Mucosa of descending colon (tissue), 3 donors: ENCODE data around the gene ZC3H7B. TPM values are rescaled to one million over a fixed set of nuclear protein-coding genes. Genes with fewer than 3 reads are reported as not detected.
A peak's percentile ranks its signal among the peaks of the same experiment; 100 is the strongest.

Experiments
- ATAC-seq: fragments of 200-7000 bp; cut with Tn5 transposase; one replicate; pipeline ENCODE4 v1.9.1; 2020; ENCODE audit warnings: mild to moderate bottlenecking, moderate library complexity
- DNase-seq, 3 donors: peaks; one replicate each; pipeline ENCODE4 v3.0.0-alpha.2; 2020
- H3K36me3 ChIP-seq: fragments of 200-600 bp; one replicate; pipeline ENCODE4 v1.8.0; 2021; ENCODE audit warnings: low read depth, mild to moderate bottlenecking
- H3K4me1 ChIP-seq: fragments of 200-600 bp; one replicate; pipeline ENCODE4 v1.8.0; 2021; ENCODE audit warnings: low read depth, mild to moderate bottlenecking
- H3K4me3 ChIP-seq: fragments of 200-600 bp; one replicate; pipeline ENCODE4 v1.8.0; 2021; ENCODE audit warnings: mild to moderate bottlenecking
- H3K9me3 ChIP-seq: fragments of 200-600 bp; one replicate; pipeline ENCODE4 v1.8.0; 2021; ENCODE audit warnings: mild to moderate bottlenecking
- intact Hi-C, 2 donors: fragments of 100-400 bp; cut with DNase I in 1 of 2; cut with micrococcal nuclease in 1 of 2; formaldehyde crosslinking; loops; one replicate each; pipeline versions ENCODE4 v1.11.0 to v1.11.1; 2022; cut with DNase I, micrococcal nuclease
- total RNA-seq, 3 donors: library from RNA; stranded (reverse); fragmentation: NEBNext Ultra II Directional in 2 of 3; extraction: Animal tissue kit (Norgen Biotek cat#: 25700) in 2 of 3; gene quantifications; one replicate each; pipeline versions ENCODE4 v1.2.1 to v1.2.4, GENCODE V29; 2021 to 2023
- TF ChIP-seq, protein P1 (sequence below): fragments of 200-600 bp; IDR thresholded peaks from one replicate; pipeline ENCODE4 v1.8.0; 2022; ENCODE audit warnings: antibody characterized with exemption, mild to moderate bottlenecking
- donor health status: DM: no; HTN: no; CAD: no; lungs with moderate emphysema.
- donor health status: DM: no; HTN: no; CAD: no.
- donor health status: DM: no; HTN: yes; CAD: no.

ZC3H7B gene
- total RNA-seq, 3 donors from 2014 or later = 37.8 to 57.5 (median 39.3) TPM

DNA sequence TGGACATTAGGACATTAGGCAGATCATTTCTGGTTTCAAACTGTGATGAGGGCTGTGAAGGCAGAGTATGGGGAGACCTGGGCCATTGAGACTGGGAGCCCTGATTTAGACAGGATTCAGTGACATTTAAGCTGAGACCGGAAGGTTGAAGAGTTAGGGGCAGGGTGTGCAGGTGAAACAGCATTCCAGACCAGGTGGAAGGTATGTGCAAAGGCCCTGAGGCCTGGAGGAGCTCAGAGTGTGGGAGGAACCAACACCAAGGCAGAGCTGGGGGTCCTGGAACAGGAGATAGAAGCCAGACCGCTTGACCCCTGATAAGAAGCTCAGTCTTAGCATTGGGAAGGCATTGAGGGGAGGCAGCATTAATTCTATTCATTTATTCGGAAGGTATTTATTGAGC lies 32.5 kb downstream of the ZC3H7B start:
- Histone ChIP-seq H3K4me3 (no peak overlapping the region), H3K36me3 (no peaks in the 10 kb centered on the region), H3K9me3 (no peaks in the 10 kb centered on the region), H3K4me1 (no peaks in the 10 kb centered on the region)
- DNase-seq (no peak), ATAC-seq (no peak)
- TF ChIP-seq, protein P1, sequence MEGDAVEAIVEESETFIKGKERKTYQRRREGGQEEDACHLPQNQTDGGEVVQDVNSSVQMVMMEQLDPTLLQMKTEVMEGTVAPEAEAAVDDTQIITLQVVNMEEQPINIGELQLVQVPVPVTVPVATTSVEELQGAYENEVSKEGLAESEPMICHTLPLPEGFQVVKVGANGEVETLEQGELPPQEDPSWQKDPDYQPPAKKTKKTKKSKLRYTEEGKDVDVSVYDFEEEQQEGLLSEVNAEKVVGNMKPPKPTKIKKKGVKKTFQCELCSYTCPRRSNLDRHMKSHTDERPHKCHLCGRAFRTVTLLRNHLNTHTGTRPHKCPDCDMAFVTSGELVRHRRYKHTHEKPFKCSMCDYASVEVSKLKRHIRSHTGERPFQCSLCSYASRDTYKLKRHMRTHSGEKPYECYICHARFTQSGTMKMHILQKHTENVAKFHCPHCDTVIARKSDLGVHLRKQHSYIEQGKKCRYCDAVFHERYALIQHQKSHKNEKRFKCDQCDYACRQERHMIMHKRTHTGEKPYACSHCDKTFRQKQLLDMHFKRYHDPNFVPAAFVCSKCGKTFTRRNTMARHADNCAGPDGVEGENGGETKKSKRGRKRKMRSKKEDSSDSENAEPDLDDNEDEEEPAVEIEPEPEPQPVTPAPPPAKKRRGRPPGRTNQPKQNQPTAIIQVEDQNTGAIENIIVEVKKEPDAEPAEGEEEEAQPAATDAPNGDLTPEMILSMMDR = no peak
- intact Hi-C loops = no loop called here

DNA sequence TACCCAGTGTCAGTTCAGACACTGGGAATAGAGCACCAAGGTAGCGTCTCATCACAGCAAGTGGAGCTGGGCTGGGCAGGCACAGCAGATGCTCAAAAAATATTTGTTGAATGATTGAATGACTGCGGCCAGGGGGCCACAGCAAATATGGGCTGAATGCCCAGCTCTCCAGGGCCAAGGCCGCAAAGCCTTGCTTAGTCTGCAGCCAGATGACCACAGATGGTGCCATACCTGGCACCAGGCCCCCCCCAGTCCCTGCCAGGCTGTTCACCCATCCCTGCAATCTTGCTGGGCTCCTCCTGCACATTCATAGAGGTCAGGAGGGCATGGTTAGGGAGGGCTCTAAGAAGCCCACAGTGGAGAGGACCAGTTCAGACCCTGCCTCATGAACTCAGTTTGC lies 32.9 kb downstream of the ZC3H7B start:
- Histone ChIP-seq H3K4me3 (no peak overlapping the region), H3K4me1 (no peaks in the 10 kb centered on the region), H3K9me3 (no peaks in the 10 kb centered on the region), H3K36me3 (no peaks in the 10 kb centered on the region)
- TF ChIP-seq, protein P1 = no peak
- ATAC-seq (no peak), DNase-seq (no peak)
- intact Hi-C loops = no loop called here

- H3K36me3 ChIP-seq = peaks cover 4% of the 10 kb centered on the region
- intact Hi-C loops = no loop called here
- no peaks in the 10 kb centered on the region for H3K9me3 ChIP-seq
- H3K4me1 ChIP-seq = no peaks in the 10 kb centered on the region
- H3K4me3 ChIP-seq = no peak overlapping the region
- DNase-seq (peak in 1 of 3 donors; percentile 12), ATAC-seq (no peak)
- TF ChIP-seq, protein P1 = no peak
Observed at GRCh38 chr22:41334951-41335635, 33.8 kb downstream of the ZC3H7B start.

DNA sequence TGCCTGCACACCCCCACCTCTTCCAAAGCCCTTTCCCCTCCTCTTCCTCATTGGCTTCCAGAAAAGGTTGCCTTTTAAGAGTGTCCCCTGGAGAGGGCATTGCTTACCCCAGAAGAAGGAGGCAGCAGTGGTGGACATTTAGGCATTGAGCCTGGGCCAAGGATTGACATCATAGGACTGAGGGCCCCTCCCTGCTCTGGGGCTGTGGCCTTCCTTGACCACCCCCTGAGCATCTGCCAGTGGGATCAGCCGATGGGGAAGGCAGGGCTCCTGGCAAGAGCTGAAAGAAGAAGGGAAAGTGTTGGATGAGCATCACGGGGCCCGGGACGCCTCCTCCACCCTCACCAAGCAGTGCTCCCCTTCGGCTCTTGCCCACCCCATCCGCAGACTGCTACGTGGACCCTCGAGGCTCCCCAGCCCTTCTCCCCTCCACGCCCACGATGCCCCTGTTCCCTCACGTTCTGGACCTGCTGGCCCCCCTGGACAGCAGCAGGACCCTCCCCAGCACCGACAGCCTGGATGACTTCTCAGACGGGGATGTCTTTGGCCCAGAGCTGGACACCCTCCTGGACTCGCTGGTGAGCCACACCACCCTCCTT lies 37.4 kb downstream of the ZC3H7B start:
- ATAC-seq (no peak), DNase-seq (no peak)
- Histone ChIP-seq H3K4me3 (no peak overlapping the region), H3K9me3 (no peaks in the 10 kb centered on the region), H3K36me3 (peaks cover 6% of the 10 kb centered on the region), H3K4me1 (no peaks in the 10 kb centered on the region)
- TF ChIP-seq, protein P1 = no peak
- intact Hi-C loops = no loop called here

GRCh38 chr22:41339823-41340222 lies 38.5 kb downstream of the ZC3H7B start:
- intact Hi-C loops = no loop called here
- ATAC-seq (no peak), DNase-seq (no peak)
- H3K9me3 ChIP-seq = no peaks in the 10 kb centered on the region
- no peaks in the 10 kb centered on the region for H3K4me1 ChIP-seq
- peaks cover 6% of the 10 kb centered on the region for H3K36me3 ChIP-seq
- no peak overlapping the region for H3K4me3 ChIP-seq
- TF ChIP-seq, protein P1 = no peak
